HG02642 (cell line): Measurements from ENCODE around the gene CAPN12.

Experiments used
- ATAC-seq: cut with Tn5 transposase; IDR thresholded peaks from one replicate; pipeline ENCODE4 v1.9.1; 2021; ENCODE audit warnings: mild to moderate bottlenecking; ENCODE audit not compliant: unreplicated experiment, poor library complexity

The CAPN12 gene

GRCh38 chr19:38740932-38741331 lies 3.3 kb downstream of the CAPN12 start:
- no peak for ATAC-seq

- ATAC-seq: no peak
These were observed 4.0 kb downstream of the CAPN12 start for GRCh38 chr19:38740257-38740592.

- no peak for ATAC-seq
These were observed 4.6 kb downstream of the CAPN12 start for GRCh38 chr19:38739440-38740256.

- no peak for ATAC-seq
These were observed 6.1 kb downstream of the CAPN12 start for GRCh38 chr19:38737921-38738737.

- no peak for ATAC-seq
These were observed 6.9 kb downstream of the CAPN12 start for GRCh38 chr19:38737281-38737865.

GRCh38 chr19:38736413-38737280 lies 7.6 kb downstream of the CAPN12 start:
- no peak for ATAC-seq

- no peak for ATAC-seq
These were observed 8.2 kb downstream of the CAPN12 start for GRCh38 chr19:38736036-38736412.

- ATAC-seq: no peak
These were observed 9.0 kb downstream of the CAPN12 start for GRCh38 chr19:38735257-38735686.

- ATAC-seq: no peak
These were observed 9.6 kb downstream of the CAPN12 start for GRCh38 chr19:38734426-38735256.

- ATAC-seq: no peak
These were observed 10.2 kb downstream of the CAPN12 start for GRCh38 chr19:38734176-38734425.

- no peak for ATAC-seq
These were observed 10.6 kb downstream of the CAPN12 start for GRCh38 chr19:38733493-38734175.

- ATAC-seq: no peak
These were observed 11.1 kb downstream of the CAPN12 start for GRCh38 chr19:38733241-38733492.

- ATAC-seq: no peak
These were observed 12.5 kb downstream of the CAPN12 start for GRCh38 chr19:38731654-38732301.

GRCh38 chr19:38730731-38731589 lies 13.3 kb downstream of the CAPN12 start:
- ATAC-seq: no peak

GRCh38 chr19:38730470-38730730 lies 13.9 kb downstream of the CAPN12 start:
- ATAC-seq: no peak

GRCh38 chr19:38729653-38730469 lies 14.4 kb downstream of the CAPN12 start:
- ATAC-seq: no peak

GRCh38 chr19:38728752-38729541 lies 15.3 kb downstream of the CAPN12 start:
- ATAC-seq: no peak
